GM12865 (cell line): ENCODE data around the gene SLC5A4.

Source experiments
- DNase-seq: peaks from one replicate; pipeline ENCODE4 v3.0.0; 2010; ENCODE audit warnings: low read depth
- H3K4me3 ChIP-seq: 2 replicates; pipeline ENCODE4 v1.5.1; 2011; ENCODE audit warnings: mild to moderate bottlenecking, low read depth, low read length, control low read depth
- CTCF ChIP-seq: IDR thresholded peaks from 2 replicates; pipeline ENCODE4 v1.5.1; 2011; ENCODE audit warnings: low read length, control low read depth, low read depth, inconsistent platforms; ENCODE audit not compliant: insufficient read depth; ENCODE audit errors: missing control alignments

The SLC5A4 gene

DNA sequence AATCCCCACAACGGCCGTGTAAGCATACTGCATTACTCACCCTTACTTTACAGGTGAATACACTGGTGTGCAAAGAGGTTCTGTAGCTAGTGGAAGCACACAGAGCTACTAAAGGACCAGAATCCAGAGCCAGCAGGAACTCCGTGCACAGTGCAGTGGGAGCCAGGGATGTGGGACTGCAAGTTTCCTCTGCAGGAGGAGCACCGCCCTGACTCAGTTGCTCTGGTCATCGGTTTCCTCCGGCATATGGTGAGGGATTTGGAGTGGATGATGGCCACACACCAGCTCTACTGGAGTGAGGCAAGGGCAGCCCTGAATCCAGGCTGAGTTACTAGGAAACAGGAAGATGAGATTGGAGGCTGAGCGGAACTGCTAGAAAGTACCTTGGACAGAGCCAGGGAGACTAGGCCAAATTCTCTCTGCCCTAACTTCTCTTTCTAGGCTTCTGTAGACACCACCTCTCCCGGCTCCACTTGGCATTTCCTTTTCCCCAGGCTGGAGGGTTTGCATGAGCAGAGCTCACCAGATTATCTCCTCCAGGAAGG is 77.9 kb downstream of the SLC5A4 start:
- H3K4me3 ChIP-seq = no peak overlapping the region
- TF ChIP-seq CTCF = no peak
- no peak for DNase-seq

DNA sequence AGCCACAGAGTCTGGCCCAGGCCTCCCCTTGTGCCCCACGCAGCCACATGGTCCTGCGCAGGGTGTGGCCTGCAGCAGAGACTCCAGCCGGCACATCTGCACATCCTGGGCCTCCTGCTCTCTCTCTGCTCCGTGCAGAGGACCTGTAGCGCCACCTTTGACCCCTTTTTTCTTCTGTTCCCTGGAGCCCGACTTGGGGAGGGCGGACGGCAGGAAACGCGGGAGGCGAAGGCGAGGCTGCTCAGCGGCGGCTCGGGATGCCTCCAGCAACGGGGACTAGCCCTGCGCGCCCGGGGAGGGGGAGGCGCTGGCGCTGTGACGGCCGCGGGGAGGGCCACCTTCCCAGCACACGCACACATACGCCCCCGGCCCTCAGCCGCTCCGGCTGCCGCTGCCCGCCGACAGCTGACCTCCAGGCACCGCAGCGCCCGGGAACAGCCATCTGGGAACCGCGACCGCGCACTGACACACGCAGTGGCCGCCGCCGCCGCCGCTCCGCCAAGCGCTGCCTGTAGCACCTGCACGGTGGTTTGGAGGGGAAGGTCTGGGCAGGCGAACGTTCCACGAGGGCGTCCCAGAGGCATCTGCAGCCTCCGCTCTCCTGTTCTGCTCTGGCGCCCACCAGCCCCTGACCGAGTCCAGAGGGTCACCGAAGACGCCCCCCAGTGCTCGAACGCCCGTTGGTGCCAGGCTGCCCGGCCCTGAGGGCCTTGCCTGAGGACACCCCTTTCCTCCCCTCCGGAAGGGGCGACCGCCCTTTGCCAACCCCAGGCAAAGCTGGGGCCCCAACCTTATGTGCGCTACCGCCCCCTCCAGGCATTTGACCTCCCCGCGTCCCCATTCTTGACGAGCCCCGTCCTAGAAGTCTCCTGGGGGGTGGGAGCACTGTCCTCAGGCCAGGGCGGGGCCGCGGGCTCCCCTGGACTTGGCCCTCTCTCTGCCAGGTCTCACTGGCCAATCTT is 79.2 kb downstream of the SLC5A4 start:
- no peak for TF ChIP-seq CTCF
- no peak for DNase-seq
- no peak overlapping the region for H3K4me3 ChIP-seq

GRCh38 chr22:32175115-32175514 is 80.0 kb downstream of the SLC5A4 start:
- TF ChIP-seq CTCF = no peak
- H3K4me3 ChIP-seq = no peak overlapping the region
- DNase-seq = no peak
